ENCODE results near the gene COL25A1.

Gene COL25A1

DNA sequence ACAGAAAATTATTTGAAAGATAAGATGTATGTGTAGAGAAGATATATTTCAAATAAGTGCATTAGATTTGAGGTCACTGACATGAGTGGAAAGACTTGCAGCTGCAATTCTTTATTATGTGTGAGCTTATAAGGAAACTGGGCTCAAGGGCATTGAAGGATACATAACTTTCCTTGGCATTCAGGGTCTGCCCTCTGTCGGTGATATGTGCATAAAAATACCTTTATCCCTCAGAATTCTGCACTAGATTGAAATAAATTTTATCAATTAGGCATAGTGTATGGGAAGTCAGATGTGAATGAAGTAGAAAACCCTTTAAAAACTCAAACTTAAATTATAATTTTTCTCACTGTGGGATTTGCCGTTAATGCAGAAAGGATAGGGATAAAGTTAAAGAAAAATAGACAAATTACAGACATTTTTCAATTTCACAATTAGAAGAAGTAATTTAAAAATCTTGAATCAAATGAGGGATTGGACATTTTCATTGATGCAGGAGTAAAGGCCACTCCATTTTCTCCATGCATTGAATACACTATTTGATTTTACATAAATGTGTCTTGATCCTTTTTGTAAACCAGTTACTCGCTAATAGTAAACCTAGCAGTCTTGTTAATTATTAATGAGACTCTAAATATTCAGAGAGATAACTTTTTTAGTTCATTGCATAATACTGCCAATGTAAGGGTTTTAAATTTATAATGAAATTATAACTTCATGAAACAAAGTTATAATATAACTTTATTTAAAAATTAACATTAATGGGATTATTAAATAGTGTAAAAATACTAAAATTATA is 518.6 kb downstream of the COL25A1 start:
- TF ChIP-seq, protein P1, sequence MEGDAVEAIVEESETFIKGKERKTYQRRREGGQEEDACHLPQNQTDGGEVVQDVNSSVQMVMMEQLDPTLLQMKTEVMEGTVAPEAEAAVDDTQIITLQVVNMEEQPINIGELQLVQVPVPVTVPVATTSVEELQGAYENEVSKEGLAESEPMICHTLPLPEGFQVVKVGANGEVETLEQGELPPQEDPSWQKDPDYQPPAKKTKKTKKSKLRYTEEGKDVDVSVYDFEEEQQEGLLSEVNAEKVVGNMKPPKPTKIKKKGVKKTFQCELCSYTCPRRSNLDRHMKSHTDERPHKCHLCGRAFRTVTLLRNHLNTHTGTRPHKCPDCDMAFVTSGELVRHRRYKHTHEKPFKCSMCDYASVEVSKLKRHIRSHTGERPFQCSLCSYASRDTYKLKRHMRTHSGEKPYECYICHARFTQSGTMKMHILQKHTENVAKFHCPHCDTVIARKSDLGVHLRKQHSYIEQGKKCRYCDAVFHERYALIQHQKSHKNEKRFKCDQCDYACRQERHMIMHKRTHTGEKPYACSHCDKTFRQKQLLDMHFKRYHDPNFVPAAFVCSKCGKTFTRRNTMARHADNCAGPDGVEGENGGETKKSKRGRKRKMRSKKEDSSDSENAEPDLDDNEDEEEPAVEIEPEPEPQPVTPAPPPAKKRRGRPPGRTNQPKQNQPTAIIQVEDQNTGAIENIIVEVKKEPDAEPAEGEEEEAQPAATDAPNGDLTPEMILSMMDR (IDR thresholded peaks at IDR 0.05; ENCODE audit: extremely low read depth, insufficient read depth, missing control alignments): no peak
- no peak for DNase-seq (ENCODE audit: low spot score)
- in situ Hi-C loops (cut with MboI; ENCODE audit: low pct_unique_long_range_greater_than_20kb, low sequenced_read_pairs, unreplicated experiment): no loop called here

DNA sequence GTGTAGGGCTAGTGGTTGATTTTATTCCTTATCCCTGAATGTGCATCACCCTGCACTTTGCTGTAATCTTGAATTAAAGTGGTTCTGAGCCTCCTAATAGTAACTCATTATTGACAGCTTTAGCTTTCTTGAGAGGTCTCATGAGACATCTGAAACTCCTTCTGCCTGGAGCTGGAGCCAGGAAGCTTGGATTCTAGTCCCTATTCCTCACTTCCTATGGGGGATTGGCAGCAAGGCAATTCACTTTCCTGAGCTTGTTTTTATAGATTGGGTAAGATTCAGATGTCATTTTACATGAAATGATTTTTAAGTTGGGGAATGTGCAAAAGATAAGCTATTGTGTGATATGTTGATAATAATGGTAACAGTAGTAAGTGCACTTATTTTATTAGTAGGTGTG is 522.5 kb downstream of the COL25A1 start:
- TF ChIP-seq, protein P1 (IDR thresholded peaks at IDR 0.05; ENCODE audit: extremely low read depth, insufficient read depth, missing control alignments): no peak
- DNase-seq (ENCODE audit: low spot score): no peak
- in situ Hi-C loops (cut with MboI; ENCODE audit: low pct_unique_long_range_greater_than_20kb, low sequenced_read_pairs, unreplicated experiment): no loop called here

DNA sequence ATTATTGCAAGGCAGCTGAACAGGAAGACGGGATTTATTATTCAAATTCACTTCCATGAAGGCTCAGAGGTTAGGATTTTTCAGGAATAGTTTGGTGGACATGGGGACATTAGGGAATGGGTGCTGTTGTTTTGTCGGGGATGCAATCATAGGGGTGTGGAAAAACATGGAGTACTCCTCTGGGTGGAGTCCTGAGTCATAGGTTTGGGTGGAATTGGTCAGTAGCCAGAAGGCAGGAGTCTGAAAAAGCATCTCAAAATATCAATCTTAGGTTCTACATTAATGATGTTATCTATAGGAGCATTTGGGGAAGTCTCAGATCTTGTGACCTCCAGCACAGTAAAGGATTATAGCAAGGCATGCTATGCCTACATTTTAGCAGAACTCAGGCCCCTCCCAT is 525.1 kb downstream of the COL25A1 start:
- TF ChIP-seq, protein P1 (IDR thresholded peaks at IDR 0.05; ENCODE audit: extremely low read depth, insufficient read depth, missing control alignments): no peak
- in situ Hi-C loops (cut with MboI; ENCODE audit: low pct_unique_long_range_greater_than_20kb, low sequenced_read_pairs, unreplicated experiment): no loop called here
- no peak for DNase-seq (ENCODE audit: low spot score)

DNA sequence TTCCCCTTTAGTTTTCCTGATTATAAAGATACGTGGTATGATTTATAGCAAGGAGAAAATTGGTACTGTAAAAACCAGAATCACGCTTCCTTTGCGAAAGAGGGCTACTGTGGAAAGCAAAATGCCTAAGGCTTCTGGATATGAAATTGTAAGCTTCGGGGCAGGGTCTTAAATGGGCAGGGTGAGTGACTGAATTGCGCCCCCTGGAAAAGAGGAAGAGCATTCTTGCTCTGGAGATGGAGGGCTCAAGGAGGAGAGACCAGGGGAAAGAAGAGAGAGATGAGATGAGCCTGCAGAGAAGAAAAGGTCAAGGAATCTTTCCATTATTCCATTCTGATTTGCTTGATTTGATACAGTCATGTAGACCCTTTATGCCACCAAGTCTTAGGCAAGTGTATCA is 526.5 kb downstream of the COL25A1 start:
- in situ Hi-C loops (cut with MboI; ENCODE audit: low pct_unique_long_range_greater_than_20kb, low sequenced_read_pairs, unreplicated experiment): no loop called here
- no peak for DNase-seq (ENCODE audit: low spot score)
- TF ChIP-seq, protein P1 (IDR thresholded peaks at IDR 0.05; ENCODE audit: extremely low read depth, insufficient read depth, missing control alignments): no peak

DNA sequence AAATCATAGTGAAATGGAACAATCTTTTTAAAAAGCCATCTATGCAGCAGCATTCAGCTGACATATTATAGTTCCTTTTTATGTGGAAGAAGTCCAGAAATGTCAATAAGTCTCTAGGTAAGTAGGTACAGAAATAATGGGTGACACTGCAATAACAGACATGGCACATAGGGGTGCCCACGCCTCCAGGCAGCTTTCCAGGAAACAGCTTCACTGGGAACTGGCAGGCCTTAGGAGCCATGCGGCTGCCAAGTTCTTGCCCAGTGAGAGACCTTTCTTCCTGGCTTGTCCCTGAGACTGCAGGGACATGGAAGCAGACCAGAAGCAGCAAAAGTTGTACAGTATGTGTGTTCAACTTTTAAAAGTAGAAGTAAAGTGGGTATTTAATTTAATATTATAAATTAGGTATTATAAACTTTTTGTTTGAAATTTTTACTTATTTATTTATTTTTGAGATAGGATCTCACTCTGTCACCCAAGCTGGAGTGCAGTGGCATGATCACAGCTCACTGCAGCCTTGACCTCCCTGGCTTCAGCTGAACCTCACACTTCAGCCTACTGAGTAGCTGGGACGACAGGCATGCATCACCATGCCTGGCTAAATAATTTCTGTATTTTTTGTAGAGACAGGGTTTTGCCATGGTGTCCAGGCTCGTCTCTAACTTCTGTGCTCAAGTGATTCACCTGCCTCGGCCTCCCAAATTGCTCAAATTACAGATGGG is 527.5 kb downstream of the COL25A1 start:
- in situ Hi-C loops (cut with MboI; ENCODE audit: low pct_unique_long_range_greater_than_20kb, low sequenced_read_pairs, unreplicated experiment): no loop called here
- TF ChIP-seq, protein P1 (IDR thresholded peaks at IDR 0.05; ENCODE audit: extremely low read depth, insufficient read depth, missing control alignments): no peak
- no peak for DNase-seq (ENCODE audit: low spot score)

DNA sequence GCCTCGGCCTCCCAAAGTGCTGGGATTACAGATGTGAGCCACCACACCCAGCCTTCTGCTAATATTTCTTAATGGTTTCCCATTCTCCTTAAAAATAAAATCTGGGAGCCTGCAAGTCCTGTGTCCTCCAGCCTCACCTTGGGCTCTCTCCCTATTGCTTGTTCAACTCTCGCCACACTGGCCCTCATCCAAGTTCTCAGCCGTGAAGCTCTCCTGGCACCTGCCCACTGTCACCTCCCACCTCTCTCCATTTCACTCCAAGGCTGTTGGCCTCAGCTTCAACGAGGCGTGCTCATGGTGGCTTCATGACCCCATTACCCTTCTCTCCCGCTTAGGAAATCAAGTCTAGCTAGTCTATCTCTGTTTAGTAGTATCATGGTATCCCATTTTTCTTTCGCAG is 530.1 kb downstream of the COL25A1 start:
- in situ Hi-C loops (cut with MboI; ENCODE audit: low pct_unique_long_range_greater_than_20kb, low sequenced_read_pairs, unreplicated experiment): no loop called here
- TF ChIP-seq, protein P1 (IDR thresholded peaks at IDR 0.05; ENCODE audit: extremely low read depth, insufficient read depth, missing control alignments): no peak

More for the DNA sequence above, 530.1 kb downstream of the COL25A1 start:
- no peak for DNase-seq (ENCODE audit: low spot score)

All from GM13977 (cell line).